Uterus (tissue), 2 donors: Measurements from ENCODE around the gene RBP4.

Experiments used
- CTCF ChIP-seq, 4 experiments: fragments of 200-600 bp in 2 of 4; fragments of 450-650 bp in 2 of 4; sonication (generic) in 2 of 4; IDR thresholded peaks; one replicate each; pipeline ENCODE4 v1.5.1; 2016 to 2019; ENCODE audit warnings: antibody characterized with exemption in 4 of 4, mild to moderate bottlenecking in 2 of 4, moderate library complexity in 1 of 4
- POLR2A ChIP-seq, 2 donors: fragments of 450-650 bp; IDR thresholded peaks; one replicate each; pipeline ENCODE4 v1.6.1; 2016; ENCODE audit warnings: antibody characterized with exemption in 2 of 2, mild to moderate bottlenecking in 1 of 2, moderate library complexity in 1 of 2

- TF ChIP-seq CTCF (IDR thresholded peaks at IDR 0.05) (no peak), POLR2A (IDR thresholded peaks at IDR 0.05) (no peak)
These were observed 10.4 kb downstream of the RBP4 start for GRCh38 chr10:93590638-93591037.
